ENCODE data around the gene SCN2B.
A peak's percentile ranks its signal among the peaks of the same experiment; 100 is the strongest.
"Not testable (repeated sequence)": the region's sequence is repeated elsewhere in the genome, so short reads cannot be mapped to it uniquely, and the experiment has no call there.

SCN2B gene

GRCh38 chr11:118206391-118207031 is 30.1 kb upstream of the SCN2B start:
- DNase-seq, result no peak

GRCh38 chr11:118205606-118206378 is 29.4 kb upstream of the SCN2B start:
- DNase-seq, result no peak

GRCh38 chr11:118202599-118203422 is 26.4 kb upstream of the SCN2B start:
- peak in 3 of 5 donors; percentile 30 to 82 (median 31) for DNase-seq

GRCh38 chr11:118201966-118202365 is 25.5 kb upstream of the SCN2B start:
- DNase-seq, result no peak

- peak in 1 of 5 donors; percentile 48 for DNase-seq
Measured at GRCh38 chr11:118200901-118201680, 24.7 kb upstream of the SCN2B start.

GRCh38 chr11:118200497-118200896 is 24.1 kb upstream of the SCN2B start:
- no peak for DNase-seq

GRCh38 chr11:118199135-118199534 is 22.7 kb upstream of the SCN2B start:
- DNase-seq, result no peak

GRCh38 chr11:118198370-118198769 is 21.9 kb upstream of the SCN2B start:
- DNase-seq, result peak; percentile 63 to 82 (median 75)

- DNase-seq, result no peak
Measured at GRCh38 chr11:118194835-118195627, 18.6 kb upstream of the SCN2B start.

GRCh38 chr11:118193910-118194566 is 17.6 kb upstream of the SCN2B start:
- no peak for DNase-seq

GRCh38 chr11:118192817-118193216 is 16.4 kb upstream of the SCN2B start:
- DNase-seq, result not testable (repeated sequence)

GRCh38 chr11:118190942-118191506 is 14.6 kb upstream of the SCN2B start:
- not testable (repeated sequence) for DNase-seq

GRCh38 chr11:118186346-118187107 is 10.1 kb upstream of the SCN2B start:
- no peak for DNase-seq

GRCh38 chr11:118184784-118185579 is 8.5 kb upstream of the SCN2B start:
- no peak for DNase-seq

GRCh38 chr11:118183691-118184090 is 7.3 kb upstream of the SCN2B start:
- not testable (repeated sequence) for DNase-seq

- DNase-seq, result no peak
Measured at GRCh38 chr11:118180300-118180703, 3.9 kb upstream of the SCN2B start.

- no peak for DNase-seq
Measured at GRCh38 chr11:118176778-118177134, 317 bp upstream of the SCN2B start.

- DNase-seq, result no peak
Measured at GRCh38 chr11:118175031-118175992, 1.1 kb downstream of the SCN2B start.

Measured in T-helper 1 cell (primary cell).